GM21515 (cell line): ENCODE data around the gene CIB1.

Experiments
- ATAC-seq: cut with Tn5 transposase; IDR thresholded peaks from one replicate; pipeline ENCODE4 v1.9.1; 2021; ENCODE audit not compliant: unreplicated experiment

Gene CIB1

DNA sequence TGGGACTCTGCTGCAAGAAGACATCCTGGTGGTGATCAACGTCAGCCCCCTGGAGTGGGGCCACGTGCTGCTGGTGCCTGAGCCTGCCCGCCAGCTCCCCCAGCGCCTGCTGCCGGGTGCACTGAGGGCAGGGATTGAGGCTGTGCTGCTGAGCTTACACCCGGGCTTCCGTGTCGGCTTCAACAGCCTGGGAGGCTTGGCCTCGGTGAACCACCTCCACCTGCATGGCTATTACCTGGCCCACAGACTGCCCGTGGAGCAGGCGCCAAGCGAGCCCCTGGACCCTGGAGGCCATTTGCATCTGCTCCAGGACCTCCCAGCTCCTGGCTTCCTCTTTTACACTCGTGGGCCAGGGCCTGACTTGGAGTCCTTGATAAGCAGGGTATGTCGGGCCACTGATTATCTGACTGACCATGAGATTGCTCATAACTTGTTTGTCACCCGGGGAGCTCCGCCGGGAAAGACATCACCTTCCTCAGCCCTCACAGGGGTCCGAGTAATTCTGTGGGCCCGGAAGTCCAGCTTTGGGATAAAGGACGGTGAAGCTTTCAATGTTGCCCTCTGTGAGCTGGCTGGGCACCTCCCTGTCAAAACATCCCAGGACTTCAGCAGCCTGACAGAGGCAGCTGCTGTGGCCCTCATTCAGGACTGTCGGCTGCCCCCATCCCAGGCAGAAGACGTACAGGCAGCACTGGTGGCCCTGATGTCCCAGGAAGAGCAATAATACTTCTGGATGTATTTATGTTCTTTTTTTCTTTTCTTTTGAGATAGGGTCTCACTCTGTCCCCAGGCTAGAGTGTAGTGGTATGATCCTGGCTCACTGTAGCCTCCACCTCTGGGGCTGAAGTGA, 7.8 kb upstream of the CIB1 start:
- ATAC-seq: no peak

DNA sequence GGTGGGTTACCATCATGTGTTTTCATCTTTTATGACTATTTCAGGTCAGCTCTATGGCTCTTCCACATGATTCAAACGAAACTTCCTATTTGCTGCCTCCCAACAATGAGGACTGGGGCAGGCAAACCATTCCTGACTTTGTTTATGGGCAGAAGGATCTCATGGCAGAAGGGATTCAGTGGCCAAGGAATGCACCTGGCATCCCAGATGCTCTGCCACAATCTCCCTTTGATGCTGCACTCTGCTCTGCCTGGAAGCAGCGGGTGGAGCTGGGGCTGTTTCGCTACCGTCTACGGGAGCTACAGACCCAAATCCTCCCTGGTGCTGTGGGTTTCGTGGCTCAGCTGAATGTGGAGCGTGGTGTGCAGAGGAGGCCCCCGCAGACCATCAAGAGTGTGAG, 7.1 kb upstream of the CIB1 start:
- no peak for ATAC-seq

- no peak for ATAC-seq
Measured at GRCh38 chr15:90239371-90239770, 5.6 kb upstream of the CIB1 start.

GRCh38 chr15:90234096-90234988, 601 bp upstream of the CIB1 start, which contains the start of gene GDPGP1:
GDPGP1 (plus strand) TSS chr15:90234209; CDS start chr15:90240909, 6,700 bp downstream.
- ATAC-seq: peak; percentile 58

DNA sequence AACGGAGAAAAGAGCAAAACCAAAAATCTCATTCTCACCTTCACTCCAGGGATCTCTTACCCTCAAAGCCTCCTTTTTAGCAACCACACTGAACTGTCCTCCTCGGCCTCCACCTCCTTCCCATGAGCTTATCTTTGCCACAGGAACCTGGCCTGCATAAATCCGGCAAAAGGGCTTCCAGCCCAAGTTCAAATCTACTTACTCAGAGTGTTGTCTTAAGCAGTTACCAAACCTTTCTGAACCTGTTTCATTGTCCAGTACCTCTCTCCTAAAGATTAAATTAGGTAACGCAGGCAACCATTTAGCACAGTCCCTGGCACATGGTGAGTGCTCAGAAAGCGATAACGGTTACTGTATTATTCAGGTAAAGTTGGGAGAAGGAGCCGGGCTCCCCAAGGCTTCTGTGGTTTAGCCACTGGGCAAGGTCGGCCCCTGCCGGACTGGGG, 777 bp downstream of the CIB1 start:
- ATAC-seq: peak; percentile 0

DNA sequence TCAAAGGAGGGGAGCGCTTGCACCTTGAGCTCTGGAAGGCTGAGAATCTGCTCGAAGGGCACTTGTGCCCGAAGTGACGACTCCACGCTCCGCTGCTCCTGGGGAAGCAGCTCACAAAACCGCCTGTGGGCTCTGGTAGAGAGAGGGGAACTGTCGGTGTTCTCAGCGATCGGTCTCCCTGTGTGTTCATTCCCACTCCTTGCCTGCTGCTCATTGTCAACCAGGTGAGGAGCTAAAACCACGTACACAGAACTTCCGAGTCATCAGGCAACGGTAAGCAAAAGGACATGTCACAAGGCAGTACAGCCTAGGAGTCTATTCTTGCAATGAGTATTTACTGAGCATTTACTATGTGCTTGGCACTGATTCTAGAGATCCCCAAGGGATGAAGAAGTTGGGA, 1.5 kb downstream of the CIB1 start:
- no peak for ATAC-seq

DNA sequence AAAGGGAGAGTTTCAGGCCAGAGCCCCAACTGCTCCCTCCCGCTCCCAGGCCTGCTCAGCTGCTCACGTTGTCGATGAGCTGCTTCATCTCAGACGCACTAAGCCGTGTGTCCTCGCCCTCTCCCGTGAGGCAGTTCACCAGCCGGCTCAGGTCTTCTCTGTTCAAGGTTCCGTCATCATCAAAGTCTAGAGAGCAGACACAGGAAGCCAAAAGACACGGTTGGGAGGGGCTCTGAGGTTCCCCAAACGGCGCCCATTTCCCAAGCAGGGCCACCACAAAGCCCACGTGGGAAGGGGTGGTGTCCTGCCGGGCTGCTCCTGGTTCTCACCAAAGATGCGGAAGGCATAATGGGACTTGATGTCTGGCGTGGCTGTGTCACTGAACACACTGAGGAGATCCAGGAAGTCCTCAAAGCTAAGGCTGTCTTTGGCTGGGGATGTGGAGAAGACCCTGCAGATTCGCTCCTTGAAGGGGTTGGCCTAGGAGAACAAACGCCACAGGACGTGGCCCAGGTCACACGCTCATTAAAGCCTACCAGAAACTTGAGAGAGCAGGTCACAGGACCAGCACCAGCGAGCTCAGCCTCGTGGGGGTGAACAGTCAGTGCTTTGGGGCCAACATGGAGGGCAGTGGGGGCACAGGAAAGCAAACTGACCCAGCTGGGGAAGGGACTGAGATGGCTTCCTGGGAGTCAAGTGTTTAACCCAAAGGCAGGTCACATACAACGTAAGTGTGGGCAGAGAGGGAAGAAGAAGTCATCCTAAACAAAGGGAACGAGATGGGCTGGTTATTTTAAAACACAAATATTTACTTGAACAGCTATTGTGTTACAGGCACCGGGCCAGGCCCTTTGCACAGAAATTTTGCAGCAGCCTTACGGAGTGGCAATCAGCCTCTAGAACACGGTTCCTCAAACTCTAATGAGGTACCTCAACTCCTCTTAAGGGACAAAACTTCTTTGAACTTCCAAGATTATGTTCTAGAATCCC, 2.4 kb downstream of the CIB1 start:
- ATAC-seq: no peak

GRCh38 chr15:90230610-90231009, 3.1 kb downstream of the CIB1 start:
- no peak for ATAC-seq

GRCh38 chr15:90230071-90230494, 3.7 kb downstream of the CIB1 start:
- ATAC-seq: no peak

DNA sequence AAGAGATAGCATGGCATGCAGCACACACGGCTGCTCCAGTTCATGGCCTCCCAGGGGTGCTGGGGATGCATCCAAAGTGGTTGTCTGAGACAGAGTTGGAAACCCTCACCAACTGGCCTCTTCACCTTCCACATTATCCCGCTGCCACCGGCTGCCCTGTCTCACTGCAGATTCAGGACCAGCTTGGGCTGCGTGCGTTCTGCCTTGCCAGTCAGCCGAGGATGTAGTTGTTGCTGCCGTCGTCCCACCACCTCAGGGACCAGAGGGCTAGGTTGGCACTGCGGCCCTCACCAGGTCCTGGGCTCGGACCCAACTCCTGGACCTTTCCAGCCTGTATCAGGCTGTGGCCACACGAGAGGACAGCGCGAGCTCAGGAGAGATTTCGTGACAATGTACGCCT, 4.8 kb downstream of the CIB1 start:
- ATAC-seq: no peak

DNA sequence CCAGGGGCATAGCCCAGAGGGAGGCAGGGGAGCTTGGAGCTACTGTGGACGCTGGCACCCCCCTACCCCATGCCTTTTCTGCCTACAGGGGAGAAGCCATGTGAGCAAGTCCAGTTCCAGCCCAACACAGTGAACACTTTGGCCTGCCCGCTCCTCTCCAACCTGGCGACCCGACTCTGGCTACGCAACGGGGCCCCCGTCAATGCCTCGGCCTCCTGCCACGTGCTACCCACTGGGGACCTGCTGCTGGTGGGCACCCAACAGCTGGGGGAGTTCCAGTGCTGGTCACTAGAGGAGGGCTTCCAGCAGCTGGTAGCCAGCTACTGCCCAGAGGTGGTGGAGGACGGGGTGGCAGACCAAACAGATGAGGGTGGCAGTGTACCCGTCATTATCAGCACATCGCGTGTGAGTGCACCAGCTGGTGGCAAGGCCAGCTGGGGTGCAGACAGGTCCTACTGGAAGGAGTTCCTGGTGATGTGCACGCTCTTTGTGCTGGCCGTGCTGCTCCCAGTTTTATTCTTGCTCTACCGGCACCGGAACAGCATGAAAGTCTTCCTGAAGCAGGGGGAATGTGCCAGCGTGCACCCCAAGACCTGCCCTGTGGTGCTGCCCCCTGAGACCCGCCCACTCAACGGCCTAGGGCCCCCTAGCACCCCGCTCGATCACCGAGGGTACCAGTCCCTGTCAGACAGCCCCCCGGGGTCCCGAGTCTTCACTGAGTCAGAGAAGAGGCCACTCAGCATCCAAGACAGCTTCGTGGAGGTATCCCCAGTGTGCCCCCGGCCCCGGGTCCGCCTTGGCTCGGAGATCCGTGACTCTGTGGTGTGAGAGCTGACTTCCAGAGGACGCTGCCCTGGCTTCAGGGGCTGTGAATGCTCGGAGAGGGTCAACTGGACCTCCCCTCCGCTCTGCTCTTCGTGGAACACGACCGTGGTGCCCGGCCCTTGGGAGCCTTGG, 5.6 kb downstream of the CIB1 start:
- ATAC-seq: no peak

DNA sequence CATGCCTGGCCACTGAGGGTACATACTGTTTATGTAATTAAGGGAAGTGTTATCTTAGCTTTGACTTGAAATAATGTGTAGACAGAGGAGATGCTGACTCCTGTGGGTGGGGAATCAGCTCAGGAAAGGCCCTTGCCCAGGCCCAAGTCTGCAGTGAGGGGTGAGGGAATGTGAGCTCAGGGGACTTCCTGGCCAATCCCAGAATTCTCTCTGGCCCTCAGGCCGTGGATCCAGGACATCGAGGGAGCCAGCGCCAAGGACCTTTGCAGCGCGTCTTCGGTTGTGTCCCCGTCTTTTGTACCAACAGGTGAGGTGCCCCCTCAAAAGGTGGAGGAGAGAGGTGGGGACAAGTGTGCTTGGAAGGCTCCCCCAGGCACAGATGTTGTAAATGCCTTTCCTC, 6.4 kb downstream of the CIB1 start:
- no peak for ATAC-seq

- ATAC-seq: no peak
Measured at GRCh38 chr15:90225504-90226234, 8.1 kb downstream of the CIB1 start.

- ATAC-seq: no peak
Measured at GRCh38 chr15:90225047-90225446, 8.7 kb downstream of the CIB1 start.

DNA sequence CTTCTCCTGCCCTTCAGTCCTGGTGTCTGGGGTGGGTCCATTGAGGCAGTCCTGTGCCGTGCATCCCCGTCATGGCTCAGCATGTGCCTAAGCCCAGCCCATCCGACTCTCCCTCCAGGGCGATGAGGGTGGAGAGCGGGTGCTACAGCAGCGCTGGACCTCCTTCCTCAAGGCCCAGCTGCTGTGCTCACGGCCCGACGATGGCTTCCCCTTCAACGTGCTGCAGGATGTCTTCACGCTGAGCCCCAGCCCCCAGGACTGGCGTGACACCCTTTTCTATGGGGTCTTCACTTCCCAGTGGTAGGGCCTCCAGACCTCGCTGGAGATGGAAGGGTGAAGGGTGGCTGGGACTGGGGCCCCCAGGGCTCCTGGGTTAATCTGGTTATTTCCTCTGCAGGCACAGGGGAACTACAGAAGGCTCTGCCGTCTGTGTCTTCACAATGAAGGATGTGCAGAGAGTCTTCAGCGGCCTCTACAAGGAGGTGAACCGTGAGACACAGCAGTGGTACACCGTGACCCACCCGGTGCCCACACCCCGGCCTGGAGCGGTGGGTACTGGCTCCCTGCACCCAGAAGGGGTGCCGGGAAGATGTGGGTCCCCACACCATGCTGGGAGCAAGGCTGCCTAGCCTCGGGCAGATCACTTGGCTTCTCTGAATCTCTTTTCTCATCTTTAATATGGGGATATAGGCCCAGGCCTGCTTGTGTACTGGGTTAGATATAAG, 10.1 kb downstream of the CIB1 start:
- ATAC-seq: no peak

DNA sequence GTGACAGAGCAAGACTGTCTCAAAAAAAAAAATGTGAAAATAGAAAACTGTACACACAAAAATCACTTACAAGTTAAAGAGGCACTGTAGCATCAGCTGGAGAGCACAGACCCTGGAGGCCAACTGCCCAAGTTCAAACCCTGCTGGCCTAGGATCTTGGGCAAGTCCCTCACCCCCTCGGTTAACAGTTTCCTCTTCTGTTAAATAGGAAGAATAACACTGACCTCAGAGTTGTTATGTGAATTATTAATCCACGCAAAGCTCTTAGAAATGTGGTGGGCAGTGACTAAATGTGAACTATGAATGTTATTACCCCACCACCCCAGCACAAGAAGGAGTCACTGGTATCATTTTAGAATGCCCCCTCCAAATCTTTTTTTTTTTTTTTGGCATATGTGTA, 11.2 kb downstream of the CIB1 start:
- ATAC-seq: no peak

GRCh38 chr15:90221246-90221900, 12.4 kb downstream of the CIB1 start:
- ATAC-seq: no peak
